ENCODE results near the gene TRAF3IP3.

The TRAF3IP3 gene, protein sequence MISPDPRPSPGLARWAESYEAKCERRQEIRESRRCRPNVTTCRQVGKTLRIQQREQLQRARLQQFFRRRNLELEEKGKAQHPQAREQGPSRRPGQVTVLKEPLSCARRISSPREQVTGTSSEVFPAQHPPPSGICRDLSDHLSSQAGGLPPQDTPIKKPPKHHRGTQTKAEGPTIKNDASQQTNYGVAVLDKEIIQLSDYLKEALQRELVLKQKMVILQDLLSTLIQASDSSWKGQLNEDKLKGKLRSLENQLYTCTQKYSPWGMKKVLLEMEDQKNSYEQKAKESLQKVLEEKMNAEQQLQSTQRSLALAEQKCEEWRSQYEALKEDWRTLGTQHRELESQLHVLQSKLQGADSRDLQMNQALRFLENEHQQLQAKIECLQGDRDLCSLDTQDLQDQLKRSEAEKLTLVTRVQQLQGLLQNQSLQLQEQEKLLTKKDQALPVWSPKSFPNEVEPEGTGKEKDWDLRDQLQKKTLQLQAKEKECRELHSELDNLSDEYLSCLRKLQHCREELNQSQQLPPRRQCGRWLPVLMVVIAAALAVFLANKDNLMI
- total RNA-seq = 38.8 to 375 (median 241) reads per million in 9 experiments

- H3K27me3 Mint-ChIP-seq = no peaks in the 10 kb centered on the region
- ATAC-seq (replicated peaks) (peak; percentile 91), DNase-seq (peak; percentile 63 to 71 (median 65))
- H3K9me3 Mint-ChIP-seq = no peaks in the 10 kb centered on the region
- peaks cover 68 to 74% of the 10 kb centered on the region in 2 donors for H3K4me1 Mint-ChIP-seq (ENCODE audit: low read depth in 2 of 2)
- peak within 1 kb of the TSS; percentile 92 to 97 for H3K4me3 Mint-ChIP-seq
- peak within 1 kb of the TSS; percentile 93 to 94 for H3K27ac Mint-ChIP-seq
- peaks cover 40% of the 10 kb centered on the region for H3K36me3 Mint-ChIP-seq (ENCODE audit: insufficient read depth)
Measured at GRCh38 chr1:209755926-209756614, at the start of gene TRAF3IP3. TSS of gene TRAF3IP3 (plus strand) at chr1:209756053. CDS start at chr1:209760040, 3,987 bp downstream.

GRCh38 chr1:209706622-209707021 lies 49.2 kb upstream of the TRAF3IP3 start:
- no peak for ATAC-seq (replicated peaks)
- H3K27me3 Mint-ChIP-seq = peaks cover 7 to 17% of the 10 kb centered on the region in 2 donors
- no peak overlapping the region for H3K27ac Mint-ChIP-seq
- DNase-seq = no peak
- H3K9me3 Mint-ChIP-seq = no peaks in the 10 kb centered on the region
- H3K36me3 Mint-ChIP-seq (ENCODE audit: insufficient read depth) = no peaks in the 10 kb centered on the region
- peaks cover 0 to 1% of the 10 kb centered on the region in 2 donors for H3K4me1 Mint-ChIP-seq (ENCODE audit: low read depth in 2 of 2)
- H3K4me3 Mint-ChIP-seq = no peak overlapping the region

GRCh38 chr1:209707308-209707707 lies 48.5 kb upstream of the TRAF3IP3 start:
- Mint-ChIP-seq H3K4me1 (ENCODE audit: low read depth in 2 of 2) (peaks cover 0 to 1% of the 10 kb centered on the region in 2 donors), H3K36me3 (ENCODE audit: insufficient read depth) (no peaks in the 10 kb centered on the region), H3K27ac (no peak overlapping the region), H3K4me3 (no peak overlapping the region), H3K27me3 (peaks cover 7 to 12% of the 10 kb centered on the region in 2 donors), H3K9me3 (no peaks in the 10 kb centered on the region)
- DNase-seq (no peak), ATAC-seq (replicated peaks) (no peak)

DNA sequence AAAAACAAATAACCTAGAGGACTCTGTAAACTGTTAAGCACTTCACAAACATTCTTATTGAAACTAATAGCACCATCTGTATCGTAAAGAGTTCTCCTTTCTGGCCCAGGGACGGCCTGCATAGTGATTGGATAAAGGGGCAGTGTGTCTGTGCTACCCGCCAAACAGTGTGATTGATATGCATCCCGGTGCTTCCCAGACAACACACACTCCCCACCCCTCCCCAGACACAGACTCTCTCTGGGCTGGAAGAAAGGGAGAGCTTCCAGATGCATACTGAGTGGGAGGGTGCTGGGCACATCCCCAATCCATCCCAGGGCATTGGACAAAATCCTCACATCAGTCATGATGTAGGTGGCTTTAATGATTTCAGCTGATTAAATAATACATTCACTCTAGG lies 47.6 kb upstream of the TRAF3IP3 start:
- ATAC-seq (replicated peaks) = no peak
- no peaks in the 10 kb centered on the region for H3K36me3 Mint-ChIP-seq (ENCODE audit: insufficient read depth)
- peaks cover 0 to 1% of the 10 kb centered on the region in 2 donors for H3K4me1 Mint-ChIP-seq (ENCODE audit: low read depth in 2 of 2)
- no peaks in the 10 kb centered on the region for H3K9me3 Mint-ChIP-seq
- H3K27ac Mint-ChIP-seq = no peak overlapping the region
- no peak for DNase-seq
- H3K4me3 Mint-ChIP-seq = no peak overlapping the region
- H3K27me3 Mint-ChIP-seq = peaks cover 7 to 12% of the 10 kb centered on the region in 2 donors

DNA sequence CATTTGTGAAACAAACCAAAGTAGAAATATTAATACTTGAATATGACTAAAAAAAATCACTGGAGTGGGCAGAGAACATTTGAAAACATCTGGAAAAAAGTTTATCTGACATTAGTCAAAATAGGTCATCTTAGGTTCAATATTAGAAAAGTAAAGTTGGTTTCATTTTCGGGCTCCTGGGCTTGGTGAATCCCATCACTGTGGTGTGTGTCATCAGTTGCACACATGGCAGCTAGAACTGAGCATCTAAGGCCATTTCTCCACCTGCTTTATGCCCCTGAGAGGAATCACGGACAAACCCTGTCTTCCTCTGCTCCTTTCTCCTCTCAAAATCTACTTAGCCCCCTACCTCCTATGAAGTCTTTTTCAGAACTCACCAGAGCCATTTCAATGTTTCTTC lies 45.8 kb upstream of the TRAF3IP3 start:
- Mint-ChIP-seq H3K9me3 (no peaks in the 10 kb centered on the region), H3K4me1 (ENCODE audit: low read depth in 2 of 2) (peaks cover 0 to 1% of the 10 kb centered on the region in 2 donors), H3K27ac (no peak overlapping the region), H3K36me3 (ENCODE audit: insufficient read depth) (no peaks in the 10 kb centered on the region), H3K4me3 (no peak overlapping the region), H3K27me3 (peaks cover 0 to 4% of the 10 kb centered on the region in 2 donors)
- DNase-seq (no peak), ATAC-seq (replicated peaks) (no peak)

DNA sequence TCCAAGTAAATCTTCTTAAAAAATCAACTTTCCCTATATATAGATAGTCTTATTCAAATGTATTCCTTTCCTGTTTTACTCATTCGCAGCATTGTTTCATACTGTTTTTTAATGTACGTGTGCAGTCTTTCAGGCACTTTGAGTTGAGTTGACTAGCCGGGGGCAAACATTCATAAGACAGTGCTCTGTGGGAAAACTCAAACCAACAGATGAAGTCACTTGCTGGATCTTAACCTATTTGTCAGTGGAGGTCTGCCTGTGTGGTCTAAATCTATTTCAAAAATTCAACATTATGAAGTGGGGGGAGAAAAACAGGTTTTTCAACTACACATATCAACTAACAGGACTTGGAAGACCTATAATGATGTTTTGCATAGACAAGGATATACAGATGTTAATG lies 45.0 kb upstream of the TRAF3IP3 start:
- peaks cover 0 to 1% of the 10 kb centered on the region in 2 donors for H3K4me1 Mint-ChIP-seq (ENCODE audit: low read depth in 2 of 2)
- H3K4me3 Mint-ChIP-seq = no peak overlapping the region
- H3K9me3 Mint-ChIP-seq = no peaks in the 10 kb centered on the region
- no peaks in the 10 kb centered on the region for H3K36me3 Mint-ChIP-seq (ENCODE audit: insufficient read depth)
- no peaks in the 10 kb centered on the region for H3K27me3 Mint-ChIP-seq
- ATAC-seq (replicated peaks) = no peak
- DNase-seq = no peak
- H3K27ac Mint-ChIP-seq = no peak overlapping the region

DNA sequence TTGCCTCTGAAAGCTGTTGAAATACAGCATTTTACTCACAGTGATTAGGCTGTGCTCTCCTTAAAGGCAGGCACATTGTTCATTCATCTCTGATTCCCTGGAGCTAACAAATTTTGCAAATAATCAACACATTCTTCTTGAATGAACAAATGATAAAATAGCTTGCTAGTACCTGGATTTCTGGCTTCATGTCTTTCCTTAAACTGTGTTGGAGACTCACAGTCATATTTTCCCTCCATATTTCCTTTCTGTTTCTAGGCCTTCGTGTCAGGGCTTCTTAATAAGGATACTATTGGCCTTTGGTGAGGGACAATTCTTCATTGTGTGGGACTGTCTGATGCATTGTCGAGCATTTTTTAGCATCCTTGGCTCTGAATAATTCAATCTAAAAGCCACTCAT lies 41.5 kb upstream of the TRAF3IP3 start:
- no peak for DNase-seq
- H3K27ac Mint-ChIP-seq = peak overlapping the region in 1 of 2 donors; percentile 8
- H3K9me3 Mint-ChIP-seq = no peaks in the 10 kb centered on the region
- no peak for ATAC-seq (replicated peaks)
- no peaks in the 10 kb centered on the region for H3K36me3 Mint-ChIP-seq (ENCODE audit: insufficient read depth)
- H3K27me3 Mint-ChIP-seq = no peaks in the 10 kb centered on the region
- peaks cover 0 to 1% of the 10 kb centered on the region in 2 donors for H3K4me1 Mint-ChIP-seq (ENCODE audit: low read depth in 2 of 2)
- H3K4me3 Mint-ChIP-seq = no peak overlapping the region

DNA sequence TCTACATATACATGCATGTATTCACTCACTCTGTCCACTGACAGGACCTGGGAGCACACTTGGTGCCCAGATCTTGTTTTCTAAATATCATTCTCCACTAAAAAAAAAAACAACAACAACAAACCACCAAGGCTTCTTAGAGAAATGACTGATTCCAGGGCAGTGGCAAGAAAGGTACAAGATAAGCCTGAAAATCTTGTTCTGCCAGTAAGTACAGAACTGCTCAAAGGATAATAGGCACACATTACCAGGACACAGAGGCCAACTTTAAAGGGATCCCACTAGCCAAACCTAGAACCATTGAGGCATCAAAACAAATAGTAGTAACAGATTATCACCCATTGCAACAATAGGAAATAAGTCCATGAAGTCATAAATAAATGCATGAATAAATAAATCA lies 40.5 kb upstream of the TRAF3IP3 start:
- Mint-ChIP-seq H3K36me3 (ENCODE audit: insufficient read depth) (no peaks in the 10 kb centered on the region), H3K4me1 (ENCODE audit: low read depth in 2 of 2) (peaks cover 0 to 1% of the 10 kb centered on the region in 2 donors), H3K9me3 (no peaks in the 10 kb centered on the region), H3K4me3 (no peak overlapping the region), H3K27ac (no peak overlapping the region), H3K27me3 (no peaks in the 10 kb centered on the region)
- DNase-seq = no peak
- no peak for ATAC-seq (replicated peaks)

DNA sequence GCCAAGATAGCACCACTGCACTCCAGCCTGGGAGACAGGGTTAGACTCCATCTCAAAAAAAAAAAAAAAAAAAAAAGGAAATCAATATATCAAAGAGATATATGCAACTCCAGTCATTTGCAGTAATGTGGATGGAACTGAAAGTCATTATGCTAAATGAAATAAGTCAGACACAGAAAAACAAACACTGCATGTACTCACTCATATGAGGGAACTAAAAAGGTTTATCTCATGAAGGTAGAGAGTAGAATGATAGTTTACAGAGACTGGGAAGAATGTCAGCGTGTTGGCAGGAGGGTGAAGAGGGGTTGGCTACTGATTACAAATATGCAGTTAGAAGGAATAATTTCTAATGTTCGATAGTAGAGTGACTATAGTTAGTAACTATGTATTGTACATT lies 38.0 kb upstream of the TRAF3IP3 start:
- ATAC-seq (replicated peaks) (no peak), DNase-seq (no peak)
- no peaks in the 10 kb centered on the region for H3K27me3 Mint-ChIP-seq
- H3K4me1 Mint-ChIP-seq (ENCODE audit: low read depth in 2 of 2) = no peaks in the 10 kb centered on the region
- H3K4me3 Mint-ChIP-seq = no peak overlapping the region
- H3K36me3 Mint-ChIP-seq (ENCODE audit: insufficient read depth) = peaks cover 5% of the 10 kb centered on the region
- H3K27ac Mint-ChIP-seq = no peak overlapping the region
- no peaks in the 10 kb centered on the region for H3K9me3 Mint-ChIP-seq

GRCh38 chr1:209720326-209720725 lies 35.5 kb upstream of the TRAF3IP3 start:
- ATAC-seq (replicated peaks) = no peak
- H3K27ac Mint-ChIP-seq = no peak overlapping the region
- peaks cover 5% of the 10 kb centered on the region for H3K36me3 Mint-ChIP-seq (ENCODE audit: insufficient read depth)
- no peaks in the 10 kb centered on the region for H3K9me3 Mint-ChIP-seq
- H3K4me3 Mint-ChIP-seq = no peak overlapping the region
- H3K27me3 Mint-ChIP-seq = no peaks in the 10 kb centered on the region
- no peak for DNase-seq
- no peaks in the 10 kb centered on the region for H3K4me1 Mint-ChIP-seq (ENCODE audit: low read depth in 2 of 2)

DNA sequence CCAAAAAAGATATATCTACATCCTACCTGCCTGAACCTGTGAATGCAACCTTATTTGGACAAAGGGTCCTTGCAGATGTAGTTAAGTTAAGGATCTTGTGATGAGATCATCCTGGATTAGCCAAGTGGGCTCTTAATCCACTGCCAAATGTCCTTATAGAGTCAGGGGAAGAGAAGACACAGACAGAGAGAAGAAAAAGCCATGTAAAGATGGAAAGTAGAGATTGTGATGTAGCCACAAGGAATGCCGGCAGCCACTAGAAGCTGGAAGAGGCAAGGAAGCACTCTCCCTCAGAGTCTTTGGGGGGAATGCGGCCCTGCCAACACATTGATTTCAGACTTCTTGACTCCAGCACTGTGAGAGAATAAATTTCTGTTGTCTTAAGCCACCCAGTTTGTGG lies 35.0 kb upstream of the TRAF3IP3 start:
- Mint-ChIP-seq H3K4me1 (ENCODE audit: low read depth in 2 of 2) (no peaks in the 10 kb centered on the region), H3K27me3 (no peaks in the 10 kb centered on the region), H3K27ac (no peak overlapping the region), H3K9me3 (no peaks in the 10 kb centered on the region), H3K4me3 (no peak overlapping the region), H3K36me3 (ENCODE audit: insufficient read depth) (peaks cover 5% of the 10 kb centered on the region)
- DNase-seq = no peak
- ATAC-seq (replicated peaks) = no peak

GRCh38 chr1:209721323-209721722 lies 34.5 kb upstream of the TRAF3IP3 start:
- Mint-ChIP-seq H3K4me1 (ENCODE audit: low read depth in 2 of 2) (no peaks in the 10 kb centered on the region), H3K4me3 (no peak overlapping the region), H3K36me3 (ENCODE audit: insufficient read depth) (peaks cover 5% of the 10 kb centered on the region), H3K27ac (no peak overlapping the region), H3K9me3 (no peaks in the 10 kb centered on the region), H3K27me3 (no peaks in the 10 kb centered on the region)
- DNase-seq = no peak
- ATAC-seq (replicated peaks) = no peak

DNA sequence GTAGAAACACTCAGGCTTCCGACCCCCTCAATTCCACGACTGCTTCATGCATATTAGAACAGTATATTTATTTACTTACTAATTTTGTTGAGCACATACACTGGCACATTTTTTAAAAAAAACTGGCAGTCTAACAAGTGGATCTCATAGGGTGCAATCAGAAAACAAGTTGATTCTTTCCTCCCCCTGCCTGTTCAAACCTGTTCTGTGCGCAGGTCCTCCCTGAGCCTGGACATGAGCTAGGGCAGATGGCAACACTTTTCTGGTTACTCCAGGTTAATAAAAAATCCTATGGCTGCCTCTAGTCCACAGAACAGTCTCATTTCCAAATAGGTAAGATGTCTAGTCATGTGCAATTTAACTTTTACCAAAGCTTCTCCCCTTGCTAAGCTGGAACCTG lies 32.6 kb upstream of the TRAF3IP3 start:
- H3K27me3 Mint-ChIP-seq = no peaks in the 10 kb centered on the region
- no peak overlapping the region for H3K27ac Mint-ChIP-seq
- ATAC-seq (replicated peaks) (no peak), DNase-seq (no peak)
- H3K4me3 Mint-ChIP-seq = no peak overlapping the region
- no peaks in the 10 kb centered on the region for H3K9me3 Mint-ChIP-seq
- H3K4me1 Mint-ChIP-seq (ENCODE audit: low read depth in 2 of 2) = peaks cover 2 to 3% of the 10 kb centered on the region in 2 donors
- H3K36me3 Mint-ChIP-seq (ENCODE audit: insufficient read depth) = peaks cover 5% of the 10 kb centered on the region

Data from effector memory CD8-positive, alpha-beta T cell (primary cell).